Neuronal stem cell (in vitro differentiated cells): ENCODE data around the gene MIPEP.
"Not testable (repeated sequence)": the region's sequence is repeated elsewhere in the genome, so short reads cannot be mapped to it uniquely, and the experiment has no call there.

ENCODE experiments used
- DNase-seq: peaks from one replicate; pipeline ENCODE4 v3.0.0-alpha.2; 2013; ENCODE audit warnings: low spot score
- H2AFZ ChIP-seq: one replicate; pipeline ENCODE4 v1.6.1; 2013; ENCODE audit warnings: mild to moderate bottlenecking, low read length, inconsistent platforms
- H2AK5ac ChIP-seq: 2 replicates; pipeline ENCODE4 v1.6.1; 2013; ENCODE audit warnings: low read depth, mild to moderate bottlenecking, inconsistent platforms, low read length, moderate library complexity, mixed read lengths
- H2BK120ac ChIP-seq: 2 replicates; pipeline ENCODE4 v1.6.1; 2013; ENCODE audit warnings: low read depth, mild to moderate bottlenecking, inconsistent platforms, low read length, moderate library complexity, mixed read lengths
- H2BK12ac ChIP-seq: one replicate; pipeline ENCODE4 v1.6.1; 2013; ENCODE audit warnings: low read length, inconsistent platforms
- H2BK15ac ChIP-seq: 2 replicates; pipeline ENCODE4 v1.6.1; 2013; ENCODE audit warnings: mild to moderate bottlenecking, low read length, inconsistent platforms, mixed read lengths
- H2BK5ac ChIP-seq: one replicate; pipeline ENCODE4 v1.6.1; 2013; ENCODE audit warnings: inconsistent platforms, mild to moderate bottlenecking, low read length, moderate library complexity
- H3K14ac ChIP-seq: one replicate; pipeline ENCODE4 v1.6.1; 2013; ENCODE audit warnings: low read length, inconsistent platforms
- H3K18ac ChIP-seq: 2 replicates; pipeline ENCODE4 v1.6.1; 2013; ENCODE audit warnings: low read length, inconsistent platforms
- H3K23ac ChIP-seq: 2 replicates; pipeline ENCODE4 v1.6.1; 2013; ENCODE audit warnings: low read depth, mild to moderate bottlenecking, mixed read lengths, low read length, inconsistent platforms; ENCODE audit not compliant: poor library complexity
- H3K27ac ChIP-seq: replicated peaks from 3 replicates; pipeline ENCODE4 v1.5.1; 2013; ENCODE audit warnings: low read length, inconsistent platforms
- H3K27me3 ChIP-seq, 3 experiments: 2 replicates each; pipeline ENCODE4 v1.6.1; 2013; ENCODE audit warnings: low read length in 3 of 3, mild to moderate bottlenecking in 2 of 3, inconsistent platforms in 1 of 3, low read depth in 1 of 3, mixed read lengths in 1 of 3, moderate library complexity in 1 of 3; ENCODE audit not compliant: control insufficient read depth in 3 of 3, insufficient read depth in 3 of 3
- H3K36me3 ChIP-seq, 2 donors: replicated peaks in 1 of 2; 2 replicates each; pipeline ENCODE4 v1.6.1; 2013; ENCODE audit warnings: low read length in 2 of 2; ENCODE audit not compliant: control insufficient read depth in 2 of 2, insufficient read depth in 2 of 2
- H3K4ac ChIP-seq: 2 replicates; pipeline ENCODE4 v1.6.1; 2013; ENCODE audit warnings: inconsistent platforms, mild to moderate bottlenecking, low read length, moderate library complexity
- H3K4me1 ChIP-seq, 2 donors: 1 replicate in 1 of 2; 2 replicates in 1 of 2; pipeline ENCODE4 v1.6.1; 2013; ENCODE audit warnings: low read length in 2 of 2, low read depth in 1 of 2; ENCODE audit not compliant: control insufficient read depth in 2 of 2, insufficient read depth in 1 of 2
- H3K4me2 ChIP-seq: one replicate; pipeline ENCODE4 v1.6.1; 2013; ENCODE audit warnings: mild to moderate bottlenecking, low read length, inconsistent platforms; ENCODE audit not compliant: insufficient read depth, poor library complexity, severe bottlenecking
- H3K4me3 ChIP-seq, 2 donors: 2 replicates each; pipeline ENCODE4 v1.5.1; 2013; ENCODE audit warnings: low read length in 2 of 2, mild to moderate bottlenecking in 2 of 2, inconsistent platforms in 1 of 2, moderate library complexity in 1 of 2
- H3K79me1 ChIP-seq: one replicate; pipeline ENCODE4 v1.6.1; 2013; ENCODE audit warnings: low read depth, mild to moderate bottlenecking, inconsistent platforms, low read length, moderate library complexity
- H3K9ac ChIP-seq: one replicate; pipeline ENCODE4 v1.6.1; 2013; ENCODE audit warnings: mild to moderate bottlenecking, low read depth, low read length, inconsistent platforms; ENCODE audit not compliant: poor library complexity
- H3K9me3 ChIP-seq, 2 donors: replicated peaks in 1 of 2; 2 replicates each; pipeline versions ENCODE3 to v1.6.1; 2013; ENCODE audit warnings: low read length in 2 of 2, mild to moderate bottlenecking in 2 of 2, inconsistent platforms in 1 of 2, low read depth in 1 of 2, mixed read lengths in 1 of 2, moderate library complexity in 1 of 2; ENCODE audit not compliant: control insufficient read depth in 2 of 2, insufficient read depth in 1 of 2
- H4K8ac ChIP-seq: one replicate; pipeline ENCODE4 v1.6.1; 2013; ENCODE audit warnings: low read depth, mild to moderate bottlenecking, inconsistent platforms, low read length, moderate library complexity
- H4K91ac ChIP-seq: one replicate; pipeline ENCODE4 v1.6.1; 2013; ENCODE audit warnings: low read length, low read depth, mild to moderate bottlenecking, inconsistent platforms; ENCODE audit not compliant: poor library complexity
- WGBS, 2 donors: extraction: QIAGEN DNeasy Blood & Tissue Kit; methylation state at CpG; one replicate each; pipeline ENCODE4 v1.1.7; 2013; ENCODE audit warnings: missing lambda C conversion rate in 2 of 2, mixed read lengths in 1 of 2; ENCODE audit not compliant: insufficient read length in 2 of 2, insufficient replicate concordance in 1 of 2; ENCODE audit errors: extremely low coverage in 2 of 2; 5-methylcytosine and 5-hydroxymethylcytosine counted together

MIPEP gene

DNA sequence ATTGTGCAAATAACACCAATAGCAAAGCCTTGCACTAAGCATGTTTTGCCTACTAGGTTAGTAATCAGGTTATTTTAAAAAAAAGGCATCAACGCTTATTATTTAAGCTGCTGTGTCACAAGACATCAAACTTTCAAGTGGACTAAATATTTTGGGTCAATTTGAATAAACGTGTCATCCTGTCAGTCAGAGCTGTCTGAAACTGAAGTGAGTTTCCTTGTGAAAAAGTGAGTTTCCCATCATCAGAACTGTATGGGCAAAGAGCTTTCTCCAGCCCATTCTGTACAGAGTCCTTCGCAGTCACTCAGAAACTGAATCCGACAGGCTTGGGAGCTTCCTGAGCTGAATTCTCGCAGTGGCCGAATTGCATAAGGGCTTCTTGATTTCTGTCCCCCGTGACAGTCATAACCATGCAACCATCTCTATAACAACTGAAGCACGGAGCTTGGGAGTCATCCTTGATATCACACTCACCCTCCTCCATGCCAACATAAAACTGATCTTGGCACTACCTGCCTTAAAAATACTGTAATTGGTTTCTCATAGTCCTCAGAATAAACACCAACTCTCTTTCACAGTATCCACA is 139.8 kb downstream of the MIPEP start:
- H3K4me1 ChIP-seq = peaks cover 0 to 22% of the 10 kb centered on the region in 2 donors
- H2AFZ ChIP-seq = no peak overlapping the region
- H4K8ac ChIP-seq = no peak overlapping the region
- H2BK120ac ChIP-seq = no peak overlapping the region
- H3K9me3 ChIP-seq = no peaks in the 10 kb centered on the region
- H2BK5ac ChIP-seq = no peak overlapping the region
- H3K23ac ChIP-seq = no peak overlapping the region
- H3K18ac ChIP-seq = no peak overlapping the region
- H2AK5ac ChIP-seq = no peak overlapping the region
- no peaks in the 10 kb centered on the region for H3K79me1 ChIP-seq
- no peak overlapping the region for H3K4me2 ChIP-seq
- no peak overlapping the region for H3K4me3 ChIP-seq
- H3K36me3 ChIP-seq = no peaks in the 10 kb centered on the region
- H2BK12ac ChIP-seq = no peak overlapping the region
- no CpG with 5 or more reads among the region's 8 CpGs for WGBS, 2 donors
- H2BK15ac ChIP-seq = no peak overlapping the region
- H3K27me3 ChIP-seq = no peaks in the 10 kb centered on the region
- no peak overlapping the region for H4K91ac ChIP-seq
- DNase-seq = no peak
- no peak overlapping the region for H3K9ac ChIP-seq
- H3K14ac ChIP-seq = no peak overlapping the region
- no peak overlapping the region for H3K27ac ChIP-seq
- H3K4ac ChIP-seq = no peak overlapping the region

DNA sequence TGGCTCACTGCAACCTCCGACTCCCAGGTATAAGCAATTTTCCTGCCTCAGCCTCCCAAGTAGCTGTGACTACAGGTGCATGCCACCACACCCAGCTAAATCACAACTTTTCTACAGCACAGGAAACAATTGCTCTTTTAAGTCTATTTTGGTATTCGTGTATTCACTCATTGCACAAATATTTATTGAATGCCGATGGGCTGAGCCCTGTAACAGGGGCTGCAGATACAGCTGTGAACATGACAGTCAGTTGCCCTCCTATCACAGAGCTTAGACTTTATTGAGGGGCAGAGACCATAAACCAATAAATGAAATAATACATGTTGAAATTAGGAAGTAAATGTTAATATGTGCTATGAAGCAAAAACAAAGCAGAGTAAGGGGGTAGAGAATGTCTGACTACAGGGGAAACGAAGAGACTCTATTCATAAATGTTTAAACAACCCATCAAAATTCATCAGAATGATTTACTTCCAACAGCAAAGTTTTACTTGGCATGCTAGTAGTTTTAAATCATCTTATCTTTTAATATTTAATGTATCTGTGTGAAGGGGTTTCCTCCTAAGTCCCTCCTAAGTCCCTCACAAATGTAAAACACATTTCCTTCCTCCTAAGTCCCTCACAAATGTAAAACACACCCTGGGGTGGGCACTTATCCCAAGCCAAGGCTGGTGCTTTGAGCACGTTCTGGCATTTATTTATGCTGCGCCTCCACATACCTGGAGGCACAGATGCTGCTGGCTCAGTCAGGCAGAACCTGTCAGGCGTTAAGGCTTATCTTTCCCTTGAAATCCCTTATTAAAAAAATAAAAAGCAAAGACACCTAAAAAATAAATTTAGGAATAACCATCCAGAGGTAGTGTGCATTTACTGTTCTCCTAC is 140.8 kb downstream of the MIPEP start:
- Histone ChIP-seq H3K23ac (no peak overlapping the region), H3K9me3 (no peaks in the 10 kb centered on the region), H3K18ac (no peak overlapping the region), H3K4me2 (no peak overlapping the region), H4K91ac (no peak overlapping the region), H3K27ac (no peak overlapping the region), H3K4ac (no peak overlapping the region), H2AK5ac (no peak overlapping the region), H2AFZ (no peak overlapping the region), H3K79me1 (no peaks in the 10 kb centered on the region), H3K36me3 (no peaks in the 10 kb centered on the region), H2BK12ac (no peak overlapping the region), H3K9ac (no peak overlapping the region), H3K4me1 (peaks cover 0 to 13% of the 10 kb centered on the region in 2 donors), H3K14ac (no peak overlapping the region), H3K27me3 (no peaks in the 10 kb centered on the region), H2BK15ac (no peak overlapping the region), H2BK120ac (no peak overlapping the region), H2BK5ac (no peak overlapping the region), H3K4me3 (no peak overlapping the region), H4K8ac (no peak overlapping the region)
- WGBS, 2 donors = no CpG with 5 or more reads among the region's 7 CpGs
- DNase-seq = no peak

DNA sequence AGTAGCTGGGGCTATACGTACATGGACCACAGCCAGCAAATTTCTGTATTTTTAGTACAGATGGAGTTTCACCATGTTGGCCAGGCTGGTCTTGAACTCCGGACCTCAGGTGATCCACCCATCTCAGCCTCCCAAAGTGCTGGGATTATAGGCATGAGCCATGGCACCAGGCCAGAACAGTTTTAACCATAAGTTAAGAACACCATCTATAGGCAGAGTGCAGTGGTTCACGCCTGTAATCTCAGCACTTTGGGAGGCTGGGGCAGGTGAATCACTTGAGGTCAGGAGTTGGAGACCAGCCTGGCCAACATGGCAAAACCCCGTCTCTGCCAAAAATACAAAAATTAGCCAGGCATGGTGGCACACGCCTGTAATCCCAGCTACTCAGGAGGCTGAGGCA is 143.1 kb downstream of the MIPEP start:
- H3K27me3 ChIP-seq, H2BK12ac ChIP-seq, H3K4ac ChIP-seq, H3K14ac ChIP-seq, H2AFZ ChIP-seq, H3K18ac ChIP-seq, DNase-seq, H2BK5ac ChIP-seq, H2AK5ac ChIP-seq, H3K36me3 ChIP-seq, H4K8ac ChIP-seq, H2BK120ac ChIP-seq, H3K9me3 ChIP-seq, H3K79me1 ChIP-seq, H3K27ac ChIP-seq, H3K9ac ChIP-seq, H3K4me1 ChIP-seq, H3K4me3 ChIP-seq, H3K23ac ChIP-seq, H2BK15ac ChIP-seq, H3K4me2 ChIP-seq, H4K91ac ChIP-seq: not testable (repeated sequence)
- no CpG with 5 or more reads among the region's 5 CpGs for WGBS, 2 donors

DNA sequence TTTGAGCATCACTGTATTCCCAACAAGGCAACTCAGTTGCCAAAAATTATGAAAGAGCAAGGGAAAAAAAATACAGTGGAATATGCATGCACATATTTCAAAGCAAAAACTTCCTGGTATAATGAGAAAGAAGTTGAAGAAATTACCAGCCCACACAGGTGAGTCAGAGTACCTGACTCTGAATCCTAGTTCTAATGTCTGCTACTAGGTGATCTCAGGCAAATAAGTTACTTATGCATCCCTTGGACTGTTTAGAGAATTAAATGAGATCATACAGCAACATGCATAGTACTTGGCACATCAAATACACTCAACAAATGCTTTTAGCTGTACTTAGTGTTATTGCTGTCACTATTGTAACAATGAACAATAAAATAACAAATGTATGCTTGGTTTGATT is 144.9 kb downstream of the MIPEP start:
- Histone ChIP-seq H2AFZ (no peak overlapping the region), H3K18ac (no peak overlapping the region), H2BK5ac (no peak overlapping the region), H3K4me3 (no peak overlapping the region), H2BK15ac (no peak overlapping the region), H3K36me3 (no peaks in the 10 kb centered on the region), H3K4me1 (no peaks in the 10 kb centered on the region), H4K91ac (no peak overlapping the region), H3K4me2 (no peak overlapping the region), H3K23ac (no peak overlapping the region), H3K27ac (no peak overlapping the region), H2BK120ac (no peak overlapping the region), H2AK5ac (no peak overlapping the region), H3K79me1 (no peaks in the 10 kb centered on the region), H3K9me3 (no peaks in the 10 kb centered on the region), H4K8ac (no peak overlapping the region), H3K9ac (no peak overlapping the region), H2BK12ac (no peak overlapping the region), H3K4ac (no peak overlapping the region), H3K27me3 (no peaks in the 10 kb centered on the region), H3K14ac (no peak overlapping the region)
- DNase-seq = no peak
